Measurements from ENCODE around the gene HSPA12B. TPM values are rescaled to one million over a fixed set of nuclear protein-coding genes. Genes with fewer than 3 reads are reported as not detected.

Gene HSPA12B
- total and polyA plus RNA-seq, 2 of the 8 experiments (the other 6 are each of a cell fraction or from before 2014, with no cell fraction given): 2.2 to 4.3 TPM

DNA sequence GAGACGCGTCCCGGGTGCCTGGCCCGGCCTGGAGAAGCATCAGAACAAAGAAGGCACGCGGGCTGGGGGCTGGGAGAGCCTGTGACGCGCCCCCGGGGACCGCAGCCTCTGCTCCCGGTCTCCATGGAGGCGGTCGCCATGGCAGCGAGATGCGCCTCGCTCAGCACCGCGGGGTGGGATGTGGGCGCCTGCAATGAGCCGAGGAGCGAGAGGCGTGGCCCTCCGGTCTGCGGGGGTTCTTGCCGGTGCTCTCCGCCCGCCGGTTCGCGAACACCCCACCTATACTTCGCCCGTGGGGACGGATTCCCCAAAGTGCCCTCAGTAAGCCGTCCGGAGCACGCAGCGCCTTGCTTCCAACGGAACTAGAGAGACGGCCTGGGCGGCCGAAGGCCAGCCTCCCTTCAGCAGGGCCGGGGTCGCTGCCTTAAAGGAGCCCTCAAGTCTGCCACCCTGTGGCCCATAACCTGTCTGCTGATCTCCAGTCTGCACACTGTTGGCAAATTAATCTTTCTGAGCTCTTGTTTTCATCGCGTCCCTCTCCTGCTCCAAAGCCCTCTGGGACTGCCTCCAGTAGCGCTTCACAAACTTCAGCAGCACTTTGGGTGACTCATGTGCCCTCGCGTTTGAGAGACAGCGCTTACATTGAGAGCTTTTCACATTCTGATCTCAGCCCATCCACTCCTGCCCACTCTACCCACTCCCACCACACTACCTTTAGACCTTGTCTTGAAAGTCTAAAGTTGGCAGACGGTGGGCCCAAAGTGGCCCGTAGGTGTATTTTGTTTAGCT is 36.1 kb downstream of the HSPA12B start (continued):
- TF ChIP-seq, protein P1, sequence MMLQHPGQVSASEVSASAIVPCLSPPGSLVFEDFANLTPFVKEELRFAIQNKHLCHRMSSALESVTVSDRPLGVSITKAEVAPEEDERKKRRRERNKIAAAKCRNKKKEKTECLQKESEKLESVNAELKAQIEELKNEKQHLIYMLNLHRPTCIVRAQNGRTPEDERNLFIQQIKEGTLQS (IDR thresholded peaks at IDR 0.05; ENCODE audit: insufficient read depth, low read depth, low read length): no peak
- TF ChIP-seq BACH1 (IDR thresholded peaks at IDR 0.05; ENCODE audit: low read length) (no peak), ASH2L (IDR thresholded peaks at IDR 0.05; ENCODE audit: low read length) (peak; percentile 37), PHF8 (conservative IDR thresholded peaks at IDR 0.05; ENCODE audit: low read depth, low read length) (0 out of 2 replicates have a peak, but pooled peaks have one; percentile 23)
- TF ChIP-seq, protein P2, sequence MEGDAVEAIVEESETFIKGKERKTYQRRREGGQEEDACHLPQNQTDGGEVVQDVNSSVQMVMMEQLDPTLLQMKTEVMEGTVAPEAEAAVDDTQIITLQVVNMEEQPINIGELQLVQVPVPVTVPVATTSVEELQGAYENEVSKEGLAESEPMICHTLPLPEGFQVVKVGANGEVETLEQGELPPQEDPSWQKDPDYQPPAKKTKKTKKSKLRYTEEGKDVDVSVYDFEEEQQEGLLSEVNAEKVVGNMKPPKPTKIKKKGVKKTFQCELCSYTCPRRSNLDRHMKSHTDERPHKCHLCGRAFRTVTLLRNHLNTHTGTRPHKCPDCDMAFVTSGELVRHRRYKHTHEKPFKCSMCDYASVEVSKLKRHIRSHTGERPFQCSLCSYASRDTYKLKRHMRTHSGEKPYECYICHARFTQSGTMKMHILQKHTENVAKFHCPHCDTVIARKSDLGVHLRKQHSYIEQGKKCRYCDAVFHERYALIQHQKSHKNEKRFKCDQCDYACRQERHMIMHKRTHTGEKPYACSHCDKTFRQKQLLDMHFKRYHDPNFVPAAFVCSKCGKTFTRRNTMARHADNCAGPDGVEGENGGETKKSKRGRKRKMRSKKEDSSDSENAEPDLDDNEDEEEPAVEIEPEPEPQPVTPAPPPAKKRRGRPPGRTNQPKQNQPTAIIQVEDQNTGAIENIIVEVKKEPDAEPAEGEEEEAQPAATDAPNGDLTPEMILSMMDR (IDR thresholded peaks at IDR 0.05; ENCODE audit: control extremely low read depth in 1 of 3, insufficient read depth in 1 of 3, low read depth in 1 of 3, low read length in 3 of 3): peak; percentile 60 to 77 (median 76)
- TF ChIP-seq, protein P3, sequence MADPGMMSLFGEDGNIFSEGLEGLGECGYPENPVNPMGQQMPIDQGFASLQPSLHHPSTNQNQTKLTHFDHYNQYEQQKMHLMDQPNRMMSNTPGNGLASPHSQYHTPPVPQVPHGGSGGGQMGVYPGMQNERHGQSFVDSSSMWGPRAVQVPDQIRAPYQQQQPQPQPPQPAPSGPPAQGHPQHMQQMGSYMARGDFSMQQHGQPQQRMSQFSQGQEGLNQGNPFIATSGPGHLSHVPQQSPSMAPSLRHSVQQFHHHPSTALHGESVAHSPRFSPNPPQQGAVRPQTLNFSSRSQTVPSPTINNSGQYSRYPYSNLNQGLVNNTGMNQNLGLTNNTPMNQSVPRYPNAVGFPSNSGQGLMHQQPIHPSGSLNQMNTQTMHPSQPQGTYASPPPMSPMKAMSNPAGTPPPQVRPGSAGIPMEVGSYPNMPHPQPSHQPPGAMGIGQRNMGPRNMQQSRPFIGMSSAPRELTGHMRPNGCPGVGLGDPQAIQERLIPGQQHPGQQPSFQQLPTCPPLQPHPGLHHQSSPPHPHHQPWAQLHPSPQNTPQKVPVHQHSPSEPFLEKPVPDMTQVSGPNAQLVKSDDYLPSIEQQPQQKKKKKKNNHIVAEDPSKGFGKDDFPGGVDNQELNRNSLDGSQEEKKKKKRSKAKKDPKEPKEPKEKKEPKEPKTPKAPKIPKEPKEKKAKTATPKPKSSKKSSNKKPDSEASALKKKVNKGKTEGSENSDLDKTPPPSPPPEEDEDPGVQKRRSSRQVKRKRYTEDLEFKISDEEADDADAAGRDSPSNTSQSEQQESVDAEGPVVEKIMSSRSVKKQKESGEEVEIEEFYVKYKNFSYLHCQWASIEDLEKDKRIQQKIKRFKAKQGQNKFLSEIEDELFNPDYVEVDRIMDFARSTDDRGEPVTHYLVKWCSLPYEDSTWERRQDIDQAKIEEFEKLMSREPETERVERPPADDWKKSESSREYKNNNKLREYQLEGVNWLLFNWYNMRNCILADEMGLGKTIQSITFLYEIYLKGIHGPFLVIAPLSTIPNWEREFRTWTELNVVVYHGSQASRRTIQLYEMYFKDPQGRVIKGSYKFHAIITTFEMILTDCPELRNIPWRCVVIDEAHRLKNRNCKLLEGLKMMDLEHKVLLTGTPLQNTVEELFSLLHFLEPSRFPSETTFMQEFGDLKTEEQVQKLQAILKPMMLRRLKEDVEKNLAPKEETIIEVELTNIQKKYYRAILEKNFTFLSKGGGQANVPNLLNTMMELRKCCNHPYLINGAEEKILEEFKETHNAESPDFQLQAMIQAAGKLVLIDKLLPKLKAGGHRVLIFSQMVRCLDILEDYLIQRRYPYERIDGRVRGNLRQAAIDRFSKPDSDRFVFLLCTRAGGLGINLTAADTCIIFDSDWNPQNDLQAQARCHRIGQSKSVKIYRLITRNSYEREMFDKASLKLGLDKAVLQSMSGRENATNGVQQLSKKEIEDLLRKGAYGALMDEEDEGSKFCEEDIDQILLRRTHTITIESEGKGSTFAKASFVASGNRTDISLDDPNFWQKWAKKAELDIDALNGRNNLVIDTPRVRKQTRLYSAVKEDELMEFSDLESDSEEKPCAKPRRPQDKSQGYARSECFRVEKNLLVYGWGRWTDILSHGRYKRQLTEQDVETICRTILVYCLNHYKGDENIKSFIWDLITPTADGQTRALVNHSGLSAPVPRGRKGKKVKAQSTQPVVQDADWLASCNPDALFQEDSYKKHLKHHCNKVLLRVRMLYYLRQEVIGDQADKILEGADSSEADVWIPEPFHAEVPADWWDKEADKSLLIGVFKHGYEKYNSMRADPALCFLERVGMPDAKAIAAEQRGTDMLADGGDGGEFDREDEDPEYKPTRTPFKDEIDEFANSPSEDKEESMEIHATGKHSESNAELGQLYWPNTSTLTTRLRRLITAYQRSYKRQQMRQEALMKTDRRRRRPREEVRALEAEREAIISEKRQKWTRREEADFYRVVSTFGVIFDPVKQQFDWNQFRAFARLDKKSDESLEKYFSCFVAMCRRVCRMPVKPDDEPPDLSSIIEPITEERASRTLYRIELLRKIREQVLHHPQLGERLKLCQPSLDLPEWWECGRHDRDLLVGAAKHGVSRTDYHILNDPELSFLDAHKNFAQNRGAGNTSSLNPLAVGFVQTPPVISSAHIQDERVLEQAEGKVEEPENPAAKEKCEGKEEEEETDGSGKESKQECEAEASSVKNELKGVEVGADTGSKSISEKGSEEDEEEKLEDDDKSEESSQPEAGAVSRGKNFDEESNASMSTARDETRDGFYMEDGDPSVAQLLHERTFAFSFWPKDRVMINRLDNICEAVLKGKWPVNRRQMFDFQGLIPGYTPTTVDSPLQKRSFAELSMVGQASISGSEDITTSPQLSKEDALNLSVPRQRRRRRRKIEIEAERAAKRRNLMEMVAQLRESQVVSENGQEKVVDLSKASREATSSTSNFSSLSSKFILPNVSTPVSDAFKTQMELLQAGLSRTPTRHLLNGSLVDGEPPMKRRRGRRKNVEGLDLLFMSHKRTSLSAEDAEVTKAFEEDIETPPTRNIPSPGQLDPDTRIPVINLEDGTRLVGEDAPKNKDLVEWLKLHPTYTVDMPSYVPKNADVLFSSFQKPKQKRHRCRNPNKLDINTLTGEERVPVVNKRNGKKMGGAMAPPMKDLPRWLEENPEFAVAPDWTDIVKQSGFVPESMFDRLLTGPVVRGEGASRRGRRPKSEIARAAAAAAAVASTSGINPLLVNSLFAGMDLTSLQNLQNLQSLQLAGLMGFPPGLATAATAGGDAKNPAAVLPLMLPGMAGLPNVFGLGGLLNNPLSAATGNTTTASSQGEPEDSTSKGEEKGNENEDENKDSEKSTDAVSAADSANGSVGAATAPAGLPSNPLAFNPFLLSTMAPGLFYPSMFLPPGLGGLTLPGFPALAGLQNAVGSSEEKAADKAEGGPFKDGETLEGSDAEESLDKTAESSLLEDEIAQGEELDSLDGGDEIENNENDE (IDR thresholded peaks at IDR 0.05; ENCODE audit: insufficient replicate concordance, low read length): no peak

All from H1 (cell line).